K562 treated with DMSO at 1 percent for 24 hours (cell line): ENCODE data around the gene TMEM258. TPM values are rescaled to one million over a fixed set of nuclear protein-coding genes. Genes with fewer than 3 reads are reported as not detected.

Experiments
- total RNA-seq: library from RNA; unstranded; fragments of 300-600 nt; gene quantifications from 2 replicates; pipeline ENCODE4 v1.2.3, GENCODE V29; 2022; ENCODE audit warnings: low read depth; ENCODE audit not compliant: insufficient read depth

TMEM258 gene
- total RNA-seq: 336 and 371 TPM in 2 replicates

GRCh38 chr11:61792310-61793082 is at the start of gene TMEM258, which contains the start of gene FEN1:
TSS of gene TMEM258 (minus strand) at chr11:61792599. CDS start at chr11:61792558, 41 bp downstream.
TSS of gene FEN1 (plus strand) at chr11:61792911. CDS start at chr11:61795362, 2,451 bp downstream.

GRCh38 chr11:61827571-61828378 is 35.4 kb upstream of the TMEM258 start, which contains the start of gene FADS2:
TSS of gene FADS2 (plus strand) at chr11:61828300. CDS start at chr11:61828391, 91 bp downstream.

GRCh38 chr11:61816736-61817455 is 24.5 kb upstream of the TMEM258 start, which contains the start of gene FADS1:
TSS of gene FADS1 (minus strand) at chr11:61817003. CDS start at chr11:61816929, 74 bp downstream.

GRCh38 chr11:61752117-61752924 is 40.1 kb downstream of the TMEM258 start, which contains the start of gene MYRF:
TSS of gene MYRF (plus strand) at chr11:61752636. CDS start at chr11:61752745, 109 bp downstream.

Other genes with a start within 250 kb of the TMEM258 start
- 0.09 and 0.43 TPM in 2 replicates for gene SYT7, start 211.5 kb downstream of the TMEM258 start, total RNA-seq
- 0.13 and 0.34 TPM in 2 replicates for gene DAGLA, start 112.2 kb downstream of the TMEM258 start, total RNA-seq
- gene MYRF, start 40.0 kb downstream of the TMEM258 start, total RNA-seq: 20.6 and 24.5 TPM in 2 replicates
- gene FEN1, start 312 bp upstream of the TMEM258 start, total RNA-seq: 144 and 156 TPM in 2 replicates
- gene FADS1, start 24.4 kb upstream of the TMEM258 start, total RNA-seq: 68.2 and 69.1 TPM in 2 replicates
- gene FADS2, start 35.7 kb upstream of the TMEM258 start, total RNA-seq: 9.0 and 10.4 TPM in 2 replicates
- 46.9 and 59.5 TPM in 2 replicates for gene FADS3, start 98.9 kb upstream of the TMEM258 start, total RNA-seq
- gene RAB3IL1, start 125.0 kb upstream of the TMEM258 start, total RNA-seq: 10.2 and 11.5 TPM in 2 replicates
- 10.5 and 16.4 TPM in 2 replicates for gene BEST1, start 157.8 kb upstream of the TMEM258 start, total RNA-seq
- gene FTH1, start 175.0 kb upstream of the TMEM258 start, total RNA-seq: 6,226 and 6,816 TPM in 2 replicates